ENCODE measurements around the gene RNF39. TPM values are rescaled to one million over a fixed set of nuclear protein-coding genes. Genes with fewer than 3 reads are reported as not detected.

The RNF39 gene
- total RNA-seq, 1 donor from 2014 or later = not detected

DNA sequence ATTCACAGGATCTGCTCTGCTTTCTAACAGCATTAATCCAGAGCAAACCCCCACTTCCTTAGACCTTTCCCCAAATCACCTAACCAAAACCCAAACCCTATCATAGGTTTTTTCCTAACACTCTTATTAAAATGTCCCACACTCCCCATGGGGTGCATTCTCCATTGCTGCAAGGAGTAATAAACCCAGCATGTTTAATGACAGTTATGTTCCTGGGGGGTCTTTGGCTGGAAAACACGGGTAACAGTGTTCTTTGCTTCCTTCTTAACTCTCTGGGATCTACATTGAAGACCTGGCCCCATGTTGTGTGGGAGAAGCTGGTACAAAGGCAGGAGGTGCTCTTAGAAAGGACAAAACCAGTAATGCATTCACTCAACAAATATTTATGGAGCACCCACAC lies 21.3 kb upstream of the RNF39 start:
- no peak for DNase-seq (ENCODE audit: low read depth in 2 of 2)

DNA sequence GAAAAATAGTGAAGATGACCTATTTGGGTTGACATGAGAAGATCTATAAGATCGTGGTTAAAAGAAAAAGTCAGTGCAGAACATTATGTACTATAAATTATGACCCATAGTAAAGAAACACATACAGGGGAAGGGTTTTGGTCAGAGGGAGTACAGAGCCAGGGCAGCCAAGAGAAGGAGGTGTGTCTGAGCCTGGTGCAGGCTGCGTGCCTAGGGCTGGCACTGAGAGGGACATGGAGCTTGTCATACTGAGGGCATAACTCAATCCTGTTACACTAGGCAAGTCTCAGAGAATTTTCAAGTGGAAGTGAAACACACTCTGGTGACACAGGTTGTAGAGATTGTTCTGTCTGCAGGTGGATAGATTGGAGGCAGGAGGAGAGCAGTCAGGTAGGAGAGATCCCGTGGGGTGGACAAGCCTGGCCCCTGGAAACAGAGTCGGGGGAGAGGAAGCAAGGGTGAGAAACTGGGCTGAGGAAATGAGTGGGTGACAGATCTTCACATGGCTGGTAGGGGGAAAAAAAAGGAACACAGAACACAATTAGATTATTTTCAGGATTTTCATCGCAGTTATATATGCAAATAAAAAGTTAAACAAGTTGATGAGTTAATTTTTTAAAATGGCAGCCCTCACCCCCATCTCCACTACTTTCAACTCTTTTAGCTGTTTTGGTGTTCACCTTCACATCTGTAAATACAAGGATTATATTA lies 18.5 kb upstream of the RNF39 start:
- DNase-seq (ENCODE audit: low read depth in 2 of 2) = no peak

DNA sequence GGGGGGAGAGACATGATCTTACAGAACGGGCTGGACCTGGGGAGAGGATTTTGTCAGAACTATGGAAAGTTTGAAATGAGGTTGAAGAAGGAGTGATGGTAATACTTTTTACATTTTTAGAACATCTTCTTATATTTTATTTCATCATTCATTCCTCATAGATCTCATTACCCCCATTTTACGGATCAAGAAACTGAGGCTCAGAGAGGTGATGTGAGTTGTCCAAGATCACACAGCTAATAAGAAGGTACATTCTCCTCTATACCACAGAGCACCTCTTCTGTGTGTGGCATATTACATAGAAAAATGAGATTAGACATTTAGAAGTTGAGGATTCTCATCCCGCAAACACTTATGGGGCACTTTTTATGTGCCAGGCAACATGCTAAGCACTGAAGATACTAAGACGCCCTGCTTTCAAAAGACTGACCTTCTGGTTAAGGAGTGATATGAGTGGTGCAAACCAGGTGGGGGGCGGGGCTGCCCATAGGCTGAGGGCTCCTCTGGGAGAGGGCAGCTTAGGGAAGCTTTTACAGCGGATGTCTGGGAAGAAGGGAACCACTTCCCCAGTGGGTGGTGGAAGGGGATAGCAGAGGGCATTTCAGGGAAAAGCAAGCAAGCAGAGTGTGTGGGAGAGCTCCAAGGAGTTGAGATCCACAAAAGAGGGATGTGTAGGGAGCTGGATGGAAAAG lies 17.4 kb upstream of the RNF39 start:
- no peak for DNase-seq (ENCODE audit: low read depth in 2 of 2)

DNA sequence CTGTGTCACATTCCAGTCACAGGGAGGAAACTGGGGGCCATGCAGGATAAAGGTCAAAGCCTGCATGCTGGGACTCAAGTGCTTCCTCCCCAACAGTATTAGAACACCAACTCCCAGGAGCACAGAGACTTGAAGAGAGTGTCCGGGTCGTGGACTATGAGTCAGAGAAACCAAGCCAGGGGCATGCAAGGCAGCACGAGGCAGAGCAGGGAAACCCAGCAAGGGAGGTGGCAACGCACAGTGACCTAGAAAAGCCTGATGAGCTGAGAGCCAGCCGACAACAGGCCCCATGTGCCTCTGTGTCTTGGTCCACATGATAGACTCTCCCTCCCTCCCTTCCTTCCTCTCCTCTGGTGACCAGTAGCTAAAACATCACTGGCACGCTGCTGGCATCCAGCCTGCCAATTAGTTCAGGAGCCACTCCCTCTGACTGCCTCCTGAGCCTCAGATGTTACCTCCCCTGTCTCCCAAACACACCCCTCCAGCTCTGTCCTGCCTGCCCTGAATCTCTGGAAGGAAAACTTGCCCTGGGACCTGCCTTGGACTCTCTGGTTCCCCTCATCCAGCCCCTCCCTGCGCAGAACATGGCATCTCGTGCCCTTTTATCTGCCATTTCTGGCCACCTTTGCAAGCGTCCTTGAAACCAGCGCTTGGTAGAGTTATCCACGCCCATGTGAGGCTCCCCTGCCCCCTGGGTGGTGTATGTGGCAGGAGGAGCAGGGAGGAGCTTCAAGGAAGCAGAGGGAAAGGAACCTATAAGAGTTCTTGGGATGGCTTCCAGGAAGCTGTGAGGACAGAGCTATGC lies 16.2 kb upstream of the RNF39 start:
- peak; percentile 31 to 34 for DNase-seq (ENCODE audit: low read depth in 2 of 2)

DNA sequence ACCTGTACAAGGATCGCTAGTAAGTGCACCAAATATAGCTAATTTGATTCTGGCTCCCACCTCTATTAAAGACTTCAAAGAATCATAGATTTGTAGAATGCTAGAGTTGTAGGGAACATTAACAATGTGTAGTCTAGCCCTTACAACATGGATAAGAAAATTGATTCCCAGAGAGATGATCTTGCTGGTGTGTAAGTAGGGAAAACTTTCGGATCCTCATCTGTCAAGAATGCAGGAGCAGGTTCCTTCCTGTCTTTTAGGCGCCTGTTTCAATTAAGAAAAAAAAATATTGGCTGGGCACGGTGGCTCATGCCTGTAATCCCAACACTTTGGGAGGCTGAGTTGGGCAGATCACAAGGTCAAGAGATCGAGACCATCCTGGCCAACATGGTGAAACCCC lies 12.3 kb upstream of the RNF39 start:
- no peak for DNase-seq (ENCODE audit: low read depth in 2 of 2)

DNA sequence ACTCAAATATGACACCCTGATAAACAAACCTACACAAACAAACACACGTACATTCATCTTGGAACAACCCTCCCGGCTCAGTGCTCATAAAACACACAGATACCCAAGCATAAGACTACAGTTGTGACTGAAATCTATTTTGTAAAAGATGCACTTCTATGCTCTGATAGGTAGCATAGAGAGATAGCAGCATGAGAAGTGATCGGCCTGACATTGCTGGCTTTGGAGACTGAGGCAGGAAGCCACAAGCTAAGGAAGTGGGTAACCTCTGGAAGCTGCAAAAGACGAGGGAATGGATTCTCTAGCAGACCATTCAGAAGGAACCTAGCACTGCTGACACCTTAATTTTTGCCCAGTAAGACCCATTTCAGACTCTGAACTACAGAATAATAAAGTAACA lies 1.6 kb upstream of the RNF39 start:
- DNase-seq (ENCODE audit: low read depth in 2 of 2) = no peak

DNA sequence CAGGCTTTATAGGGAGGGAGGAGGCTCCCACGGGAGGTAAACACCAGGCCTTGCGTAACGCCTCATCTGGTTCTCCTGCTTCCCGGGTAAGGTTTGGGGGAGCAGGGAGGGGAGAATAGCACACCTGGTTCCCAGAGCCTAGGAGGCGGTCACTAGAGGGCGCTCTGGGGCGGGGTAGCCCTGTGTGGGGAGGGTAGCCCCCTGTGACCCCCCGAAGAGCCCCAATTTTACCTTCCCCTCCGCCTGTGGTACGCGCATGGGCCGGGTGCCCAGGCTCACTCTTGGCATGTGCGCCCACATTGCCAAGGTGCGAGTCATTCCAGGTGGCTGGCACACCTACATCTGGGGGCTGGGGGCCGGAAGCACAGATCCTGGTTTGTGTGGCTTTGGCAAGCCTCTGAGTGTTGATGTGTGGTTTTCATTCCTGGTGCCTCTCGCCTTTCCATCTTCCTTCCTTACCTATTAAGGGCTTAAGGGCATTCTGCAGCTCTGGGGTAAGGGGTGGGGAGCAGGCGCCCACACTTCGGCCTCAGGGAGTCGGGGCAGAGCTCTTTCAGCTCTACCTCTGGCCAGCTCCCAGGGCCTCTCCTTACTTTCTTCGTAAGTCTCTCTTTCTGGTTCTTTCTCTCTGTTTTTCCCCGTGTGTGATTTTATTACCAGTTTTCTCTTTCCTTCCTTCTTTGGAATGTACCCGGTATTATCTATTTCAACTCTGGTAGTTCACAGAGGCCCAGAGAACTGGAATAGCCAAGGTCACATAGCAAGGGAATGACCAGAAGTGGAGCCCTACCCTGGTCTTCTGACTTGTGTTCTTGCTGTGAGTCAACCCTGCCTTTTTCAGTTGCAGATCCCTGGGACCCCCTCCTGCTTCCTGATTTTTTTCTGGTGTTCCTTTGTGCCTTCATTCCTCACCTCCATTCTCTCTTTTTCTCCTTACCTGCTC lies 492 bp upstream of the RNF39 start:
- no peak for DNase-seq (ENCODE audit: low read depth in 2 of 2)

DNA sequence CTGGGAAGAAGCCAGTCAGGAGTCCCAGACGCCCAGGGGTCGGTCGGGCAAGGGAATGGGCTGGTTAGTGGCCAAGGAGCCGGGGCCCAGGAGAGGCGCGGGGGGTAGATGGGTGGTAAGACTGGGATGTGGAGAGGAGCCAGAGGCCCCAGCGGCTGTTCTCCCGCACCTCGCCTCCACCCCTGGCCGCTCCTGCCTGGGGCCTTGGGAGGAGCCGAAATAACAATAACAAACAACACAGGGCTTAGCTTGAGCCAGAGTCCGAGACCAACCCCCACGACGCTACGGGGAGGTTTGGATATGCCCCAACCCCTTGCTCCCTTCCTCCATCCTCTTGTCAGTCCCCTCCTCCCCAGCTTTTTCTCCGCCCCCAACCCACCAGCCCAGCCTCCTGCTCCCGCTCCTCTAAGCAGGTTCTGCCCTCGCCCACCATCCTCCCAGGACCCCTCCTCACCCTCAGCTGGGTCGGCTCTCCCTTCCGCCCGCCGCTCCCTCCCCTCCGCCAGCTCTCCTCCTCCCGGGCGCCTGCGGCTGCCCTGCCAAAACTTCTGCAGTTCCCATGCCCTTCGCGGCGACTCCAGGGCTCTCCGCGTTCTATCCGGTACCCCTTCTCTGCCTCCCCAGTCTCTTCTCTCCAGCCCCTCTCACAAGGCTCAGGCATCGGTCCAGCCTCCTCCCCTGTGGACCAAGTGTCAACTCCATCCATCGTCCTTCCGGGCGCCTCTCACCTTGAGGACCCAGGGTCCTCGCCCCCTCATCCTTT lies 1.1 kb downstream of the RNF39 start:
- no peak for DNase-seq (ENCODE audit: low read depth in 2 of 2)

DNA sequence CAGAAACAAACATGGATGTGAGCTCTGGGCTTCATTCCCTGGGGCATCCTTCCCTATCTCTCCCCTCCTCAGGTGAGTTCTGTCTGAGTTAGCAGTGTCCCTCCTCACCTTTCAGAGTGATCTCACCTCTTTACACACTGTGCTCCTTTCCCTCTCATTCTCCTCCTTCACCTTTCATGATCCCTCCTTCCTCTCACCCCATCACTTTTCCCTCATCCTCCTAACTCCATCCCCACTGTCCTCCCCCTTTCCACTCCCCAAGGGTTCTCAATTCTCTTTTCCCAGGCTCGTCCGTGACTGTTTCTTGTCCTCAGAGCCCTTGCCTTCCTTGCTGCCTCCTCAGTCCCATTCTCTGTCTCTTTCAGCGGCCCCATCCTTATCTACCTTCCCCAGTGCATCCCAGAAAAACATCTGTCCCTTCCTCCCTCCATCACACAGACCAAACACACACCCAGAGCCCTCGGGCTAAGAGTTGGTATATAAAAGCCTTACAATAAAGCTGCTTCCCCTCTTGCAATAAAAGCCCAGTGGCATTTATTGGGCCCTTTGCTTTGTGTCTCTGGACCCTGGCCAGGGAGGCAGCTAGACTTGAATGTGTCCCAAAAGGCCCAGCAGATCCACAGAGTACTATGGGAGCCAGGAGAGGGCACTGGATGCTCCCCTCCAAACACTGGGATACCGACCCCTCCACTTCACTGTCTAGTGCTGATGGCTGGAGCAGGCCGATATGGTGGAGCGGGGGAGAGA lies 1.9 kb downstream of the RNF39 start:
- no peak for DNase-seq (ENCODE audit: low read depth in 2 of 2)

DNA sequence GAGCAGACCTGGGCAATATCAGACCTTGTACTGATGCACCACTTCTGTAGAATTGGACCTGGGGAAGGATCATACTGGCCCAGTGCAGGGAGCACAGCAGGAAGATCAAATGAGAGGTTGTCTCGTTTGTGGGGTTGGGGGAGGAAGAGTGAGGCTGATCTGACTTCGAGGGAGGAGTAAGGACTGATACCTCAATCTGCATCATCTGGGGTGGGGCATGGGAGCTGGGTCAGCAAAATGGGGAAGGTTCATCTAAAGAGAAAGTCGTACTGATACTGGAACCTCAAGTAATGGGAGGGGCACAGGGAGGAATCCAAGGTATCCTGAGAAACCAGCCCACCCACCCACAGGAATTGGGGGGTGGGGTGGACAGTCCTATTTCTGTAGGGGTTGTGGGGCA lies 3.7 kb downstream of the RNF39 start:
- DNase-seq (ENCODE audit: low read depth in 2 of 2) = no peak

DNA sequence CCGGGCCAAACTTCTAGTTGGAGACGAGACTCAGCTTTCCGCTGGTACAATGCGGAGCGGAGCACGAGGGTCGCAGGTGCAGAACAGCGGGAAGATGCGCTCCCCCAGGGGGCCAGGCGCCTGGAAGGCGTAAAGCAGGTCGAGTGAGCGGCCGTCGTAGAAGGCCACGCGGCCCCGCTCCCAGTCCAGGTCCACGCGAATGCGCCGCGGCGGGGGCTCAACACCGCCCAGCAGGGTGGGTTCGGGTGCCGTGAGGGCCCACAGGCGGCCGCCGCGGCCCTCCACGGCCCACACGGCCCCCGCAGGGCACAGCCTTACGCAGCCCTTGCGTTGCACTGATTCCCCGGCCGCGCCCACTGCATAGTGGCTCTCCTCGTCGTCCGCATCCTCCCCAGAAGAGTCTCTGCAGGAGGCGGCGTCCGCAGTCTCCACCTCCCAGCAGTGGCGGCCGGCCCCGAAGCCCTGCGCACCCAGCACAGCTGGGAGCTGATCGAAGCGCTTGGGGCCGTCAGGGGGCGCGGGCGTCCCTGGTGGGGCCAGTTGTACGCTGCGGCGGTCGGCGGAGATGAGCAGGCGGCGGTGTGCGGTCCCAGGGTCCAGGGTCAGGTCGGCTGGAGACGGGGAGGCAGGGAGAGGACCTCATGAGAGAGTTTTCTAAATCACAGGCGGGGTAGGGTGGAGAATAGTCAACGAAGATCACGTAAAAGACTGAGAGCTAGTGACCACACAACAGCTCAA lies 4.3 kb downstream of the RNF39 start:
- DNase-seq (ENCODE audit: low read depth in 2 of 2) = peak in 1 of 2 donors; percentile 40

DNA sequence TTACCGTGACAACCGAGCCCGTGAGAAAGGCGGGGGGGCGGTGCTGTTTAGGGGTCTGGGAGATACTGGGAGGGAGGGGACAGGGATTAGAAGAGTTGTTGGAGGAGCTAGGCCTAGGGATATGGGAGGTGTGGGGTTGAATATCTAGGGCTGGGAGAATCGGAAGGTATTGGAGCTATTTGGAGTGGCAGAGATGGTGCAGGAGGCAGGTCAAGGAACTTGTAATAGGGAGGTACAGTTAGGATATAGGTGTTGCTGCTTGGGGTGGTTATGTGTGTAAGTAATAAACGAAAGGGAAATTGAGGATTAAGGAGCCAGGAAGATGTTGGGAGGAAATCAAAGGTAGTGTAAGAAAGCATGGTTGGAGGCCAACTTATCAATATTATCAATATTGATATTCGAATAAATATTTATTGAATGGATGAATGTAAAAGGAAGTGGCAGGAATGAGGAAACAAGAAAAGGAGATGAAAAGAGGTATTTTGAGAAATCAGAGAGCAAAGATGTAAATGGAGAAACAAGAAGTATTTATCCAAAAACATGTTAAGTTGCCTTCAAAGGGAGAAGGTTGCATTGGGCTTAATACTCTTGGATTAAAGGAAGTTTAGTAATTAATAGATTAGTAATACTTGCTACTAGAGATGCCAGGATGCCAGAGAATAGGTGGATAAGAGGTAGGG lies 8.0 kb downstream of the RNF39 start:
- DNase-seq (ENCODE audit: low read depth in 2 of 2) = no peak

DNA sequence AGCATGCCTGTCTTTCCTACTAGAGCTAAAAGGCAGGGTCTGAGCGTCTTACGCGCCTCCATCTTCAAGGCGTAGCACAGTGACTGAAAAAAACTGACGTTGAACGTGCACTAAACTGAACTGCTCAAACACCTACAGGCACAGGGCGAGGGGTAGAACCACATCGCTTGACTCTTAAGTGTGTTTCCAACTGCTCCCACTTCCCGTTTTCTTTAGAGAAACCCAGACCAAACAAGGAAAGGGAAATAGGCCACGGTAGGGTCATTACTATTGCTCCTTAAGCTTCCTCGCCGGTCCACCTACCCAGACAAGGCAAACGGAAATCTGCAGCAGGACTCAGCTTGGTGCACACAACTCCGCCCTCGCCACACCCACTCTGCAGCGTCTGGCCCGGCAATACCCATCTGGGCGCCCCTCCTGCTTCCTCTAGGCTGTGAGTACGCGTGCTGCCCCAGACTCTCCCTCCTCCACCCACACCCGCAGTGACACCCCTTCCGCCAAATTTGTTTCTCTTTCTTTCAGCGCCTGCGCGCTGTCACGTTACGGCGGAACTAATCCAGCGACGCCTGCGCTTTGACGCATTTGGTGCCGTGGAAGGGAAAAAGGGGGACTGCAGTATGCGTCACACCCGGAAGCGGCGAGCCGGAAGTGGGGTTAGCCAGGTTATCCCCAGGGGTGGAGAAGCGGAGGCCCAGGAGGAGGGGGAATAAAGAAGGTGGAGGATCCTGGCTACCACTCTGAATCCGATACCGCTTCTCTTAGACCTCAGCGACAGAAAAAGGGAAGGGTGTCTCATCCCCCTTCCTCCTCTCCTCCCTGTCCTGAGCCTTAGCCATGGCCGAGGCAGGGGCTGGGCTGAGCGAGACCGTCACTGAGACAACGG lies 8.8 kb downstream of the RNF39 start, which contains the start of gene PPP1R11:
Gene PPP1R11, plus strand, starts transcription at position 622 of the 883 bp plus-strand sequence. Its CDS starts 213 bp downstream, at position 835.
- DNase-seq (ENCODE audit: low read depth in 2 of 2) = peak; percentile 98 to 99

DNA sequence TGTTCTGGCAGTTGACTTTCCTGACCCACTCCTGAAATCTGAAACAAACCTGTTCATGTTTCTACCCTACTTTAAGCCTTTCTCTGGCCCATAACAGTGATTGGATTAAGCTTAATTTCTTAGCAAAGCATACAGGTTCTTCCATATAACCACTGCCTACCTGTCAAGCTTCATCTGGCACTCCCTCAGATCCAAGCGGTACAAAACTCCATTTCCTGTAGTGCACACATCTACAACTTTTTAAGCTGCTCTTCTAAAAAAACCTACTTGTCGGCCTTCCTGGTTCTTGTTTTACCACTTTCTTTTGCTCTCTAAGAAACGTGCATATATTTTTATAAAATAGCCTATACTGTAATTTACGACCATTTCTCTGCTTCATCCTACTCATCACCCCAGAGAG lies 9.5 kb downstream of the RNF39 start:
- DNase-seq (ENCODE audit: low read depth in 2 of 2) = no peak

DNA sequence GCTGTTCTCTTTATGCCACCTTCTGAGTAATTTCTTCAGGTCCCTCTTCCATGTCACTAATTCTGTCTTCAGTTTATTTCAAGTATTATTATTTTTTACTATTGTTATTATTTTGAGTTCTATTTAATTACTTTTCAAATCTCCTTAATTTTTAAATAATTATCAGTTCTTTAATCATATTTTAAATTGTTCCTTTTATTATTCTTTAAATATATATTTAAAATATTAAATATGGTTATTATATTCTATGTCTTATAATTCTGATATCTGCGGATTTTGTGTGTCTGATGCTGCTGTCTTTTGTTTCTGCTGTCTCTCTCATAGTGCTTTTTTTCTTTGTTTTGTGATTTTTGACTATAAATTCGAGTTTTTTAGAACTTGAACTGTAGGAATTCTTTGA lies 12.3 kb downstream of the RNF39 start:
- no peak for DNase-seq (ENCODE audit: low read depth in 2 of 2)

DNA sequence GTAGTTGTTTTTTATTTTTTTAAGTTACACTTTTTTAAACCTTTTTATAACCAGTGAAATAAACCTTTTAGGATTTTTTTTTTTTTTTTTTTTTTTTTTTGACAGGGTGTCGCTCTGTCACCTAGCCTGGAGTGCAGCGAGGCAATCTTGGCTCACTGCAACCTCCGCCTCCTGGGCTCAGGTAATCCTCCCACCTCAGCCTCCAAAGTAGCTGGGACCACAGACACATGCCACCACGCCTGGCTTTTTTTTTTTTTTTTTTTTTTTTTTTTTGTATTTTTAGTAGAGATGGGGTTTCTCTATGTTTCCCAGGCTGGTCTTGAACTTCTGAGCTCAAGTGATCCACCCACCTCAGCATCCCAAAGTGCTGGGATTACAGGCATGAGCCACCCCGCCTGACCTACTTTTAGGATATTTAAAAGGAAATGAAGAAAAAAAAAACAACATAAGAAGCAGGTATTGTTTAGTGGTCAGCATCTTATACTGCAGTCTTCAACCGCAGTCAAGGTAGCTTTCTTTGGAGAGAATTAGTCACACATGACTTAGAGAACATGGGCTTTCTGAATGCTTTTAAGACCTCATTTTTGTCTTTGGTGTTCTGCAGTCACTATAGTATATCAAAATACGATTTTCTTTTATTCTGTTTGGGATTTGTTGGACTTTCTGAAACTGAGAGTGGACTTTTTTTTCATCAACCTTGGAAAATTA lies 12.9 kb downstream of the RNF39 start:
- no peak for DNase-seq (ENCODE audit: low read depth in 2 of 2)

Measured in lung microvascular endothelial cell (primary cell).